HG03103 (cell line): ENCODE data around the gene PLA2G4F.

Source experiments
- ATAC-seq: cut with Tn5 transposase; IDR thresholded peaks from one replicate; pipeline ENCODE4 v1.9.1; 2021; ENCODE audit warnings: low read depth; ENCODE audit not compliant: unreplicated experiment

The PLA2G4F gene

DNA sequence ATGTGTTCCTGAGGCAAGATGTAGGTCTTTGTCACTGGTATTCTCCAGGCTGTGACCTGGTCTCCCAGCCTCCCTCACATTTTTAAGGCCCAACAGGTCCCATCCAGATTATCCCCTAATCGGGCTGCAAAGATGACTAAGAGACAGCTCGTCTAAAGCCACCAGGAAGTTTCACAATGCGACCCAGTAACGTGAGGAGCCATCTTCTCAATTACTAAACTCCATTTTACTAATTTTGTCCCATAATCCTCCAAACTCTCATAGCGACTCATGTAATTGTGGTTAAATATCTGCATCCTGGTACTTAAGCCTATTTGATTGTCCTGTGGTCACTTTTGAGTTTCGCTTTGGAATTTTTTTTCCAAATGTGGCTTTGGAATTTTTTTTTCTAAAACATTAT, 8.7 kb upstream of the PLA2G4F start:
- no peak for ATAC-seq

DNA sequence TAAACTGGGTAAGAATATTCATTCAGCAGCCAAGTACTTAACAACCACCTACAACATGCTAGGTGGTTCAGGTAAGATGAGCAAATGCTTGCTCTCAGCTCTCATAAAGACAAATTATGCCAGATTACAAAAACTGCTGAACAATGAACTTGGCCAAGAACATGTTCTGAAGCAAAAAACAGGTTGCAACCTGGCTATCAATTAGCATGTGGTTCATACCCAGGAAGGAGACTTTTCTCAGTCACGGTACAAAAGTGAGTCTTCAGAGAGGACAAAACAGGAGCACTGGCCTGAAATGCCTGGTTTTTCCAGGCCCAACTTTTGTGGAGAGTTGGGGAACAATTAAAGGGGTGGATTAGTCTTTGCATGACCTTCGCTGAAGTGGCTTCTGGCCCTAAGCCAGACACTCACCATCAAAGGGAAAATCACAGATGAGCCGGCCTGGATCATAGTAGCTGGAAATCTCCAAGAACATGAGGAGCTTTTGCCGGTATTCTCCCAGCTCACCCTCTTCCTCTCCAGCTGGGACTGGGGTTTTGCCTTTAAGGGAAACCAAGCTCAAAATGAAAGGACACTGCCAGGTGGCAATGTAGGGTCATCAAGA, 7.6 kb upstream of the PLA2G4F start:
- no peak for ATAC-seq

- no peak for ATAC-seq
Measured at GRCh38 chr15:42163291-42163690, 6.9 kb upstream of the PLA2G4F start.

- ATAC-seq = no peak
Measured at GRCh38 chr15:42160136-42160535, 3.7 kb upstream of the PLA2G4F start.

DNA sequence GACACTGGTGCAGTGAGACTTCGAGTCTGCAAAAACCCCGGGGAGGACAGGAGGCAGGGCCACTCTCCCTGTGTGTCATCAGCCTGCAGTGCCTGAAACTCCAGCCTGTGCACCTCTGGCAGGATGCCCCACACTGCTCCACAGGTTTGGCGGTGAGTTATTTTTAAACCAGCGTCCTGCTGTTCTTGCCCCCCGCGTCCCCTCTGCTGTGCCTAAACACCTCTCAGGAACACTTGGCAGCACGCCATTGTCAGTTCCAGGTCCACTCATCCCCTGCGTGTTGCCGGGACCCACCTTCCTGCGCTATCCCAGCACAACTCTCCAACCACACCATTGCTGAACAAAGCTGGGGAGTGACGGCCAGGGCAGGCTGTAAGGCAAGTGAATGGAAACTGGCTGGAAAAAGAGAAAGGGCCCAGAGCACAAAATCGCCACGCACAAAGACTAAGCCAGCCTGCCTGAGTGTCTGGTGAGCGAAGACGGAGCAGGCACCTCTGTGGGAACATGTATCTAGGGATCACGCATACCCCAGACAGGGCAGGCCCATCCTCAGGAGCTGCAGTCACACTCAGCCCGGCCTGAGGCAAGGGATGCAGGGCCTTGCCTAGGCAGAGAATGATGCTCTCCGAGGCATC, 3.1 kb upstream of the PLA2G4F start:
- ATAC-seq = no peak

DNA sequence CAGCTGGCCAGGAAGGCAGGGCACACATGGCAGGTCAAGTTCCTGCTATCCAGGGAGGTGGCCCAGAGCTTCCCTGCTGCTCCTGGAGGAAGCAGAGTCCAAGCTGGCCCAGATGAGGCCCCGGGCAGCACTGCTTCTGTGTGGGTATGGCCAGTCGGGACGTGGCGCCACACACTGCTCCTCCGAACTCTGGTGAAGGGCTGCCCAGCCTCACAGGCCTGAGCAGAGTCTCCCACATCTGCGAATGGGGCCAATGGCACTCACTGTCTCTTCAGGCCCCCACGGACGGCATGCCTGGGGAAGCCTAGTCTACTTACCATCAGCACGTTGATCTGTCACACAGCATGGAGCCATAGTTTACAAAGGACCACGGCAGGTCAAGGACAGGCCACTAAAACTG, 2.5 kb upstream of the PLA2G4F start:
- no peak for ATAC-seq

GRCh38 chr15:42157981-42158765, 1.7 kb upstream of the PLA2G4F start:
- no peak for ATAC-seq

GRCh38 chr15:42157381-42157780, 945 bp upstream of the PLA2G4F start:
- no peak for ATAC-seq

DNA sequence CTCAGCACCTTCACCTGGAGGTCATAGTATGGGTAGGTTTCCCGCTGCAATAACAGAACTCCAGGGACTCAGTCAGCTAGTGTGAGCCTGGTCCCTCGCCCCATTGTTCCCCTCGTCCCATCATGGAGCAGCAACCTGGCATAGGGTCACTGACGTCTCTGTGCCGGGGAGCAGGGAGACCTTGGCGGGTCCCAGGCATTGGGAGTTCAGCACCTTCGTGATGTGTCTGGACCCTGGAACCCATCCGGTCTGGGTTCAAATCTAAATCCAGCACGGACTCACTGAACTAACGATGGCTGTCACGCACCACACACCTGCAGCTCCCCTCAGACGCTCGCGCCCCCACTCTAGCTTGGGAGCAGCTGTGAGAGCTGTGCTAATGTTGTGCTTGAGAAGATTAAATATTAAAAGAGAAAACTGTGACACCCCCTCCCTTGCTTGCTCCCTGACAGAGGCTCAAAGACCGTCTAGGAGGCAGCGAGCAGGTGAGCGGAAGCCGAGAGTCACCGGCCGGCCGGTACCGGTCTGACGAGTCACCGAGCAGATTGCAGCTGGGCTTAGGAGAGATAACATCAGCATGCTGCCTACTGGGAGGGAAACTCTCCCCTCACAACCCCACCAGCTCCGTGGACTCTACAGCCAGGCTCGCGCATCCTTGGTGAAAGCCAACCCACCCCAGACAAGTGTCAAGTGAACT, 742 bp downstream of the PLA2G4F start:
- no peak for ATAC-seq

DNA sequence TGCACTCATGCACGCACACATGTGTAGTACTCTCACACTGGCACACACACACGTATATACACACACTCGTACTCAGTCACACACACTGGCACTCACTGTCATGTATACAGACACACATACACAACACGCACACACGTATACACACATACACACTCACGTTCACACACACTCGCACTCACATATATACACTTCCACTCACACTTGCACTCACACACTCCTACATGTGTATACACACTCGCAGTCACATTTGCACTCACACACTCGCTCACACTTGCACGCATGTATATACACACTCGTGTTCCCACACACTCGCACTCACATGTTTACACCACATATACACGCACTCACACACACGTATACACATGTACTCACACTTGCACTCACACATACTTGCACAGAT, 1.5 kb downstream of the PLA2G4F start:
- ATAC-seq = no peak

GRCh38 chr15:42154212-42154941, 2.1 kb downstream of the PLA2G4F start:
- no peak for ATAC-seq

DNA sequence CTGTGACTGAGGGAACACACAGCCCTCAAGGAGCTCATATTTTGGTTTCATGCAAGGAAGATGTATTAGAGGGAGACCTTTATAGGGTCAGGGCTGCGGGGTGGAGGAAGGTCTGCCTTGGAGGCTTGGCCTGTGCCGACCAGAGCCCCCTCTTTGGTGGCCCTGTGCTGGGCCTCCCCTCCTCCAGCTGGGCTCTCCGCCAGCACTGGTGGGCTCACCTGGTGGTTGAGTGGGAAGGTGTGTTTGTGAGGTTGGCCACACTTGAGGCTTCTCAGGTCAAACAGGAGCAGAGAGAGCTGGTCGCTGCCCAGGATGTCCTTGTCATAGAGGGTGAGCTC, 2.6 kb downstream of the PLA2G4F start:
- no peak for ATAC-seq

GRCh38 chr15:42152921-42153698, 3.3 kb downstream of the PLA2G4F start:
- ATAC-seq = no peak

DNA sequence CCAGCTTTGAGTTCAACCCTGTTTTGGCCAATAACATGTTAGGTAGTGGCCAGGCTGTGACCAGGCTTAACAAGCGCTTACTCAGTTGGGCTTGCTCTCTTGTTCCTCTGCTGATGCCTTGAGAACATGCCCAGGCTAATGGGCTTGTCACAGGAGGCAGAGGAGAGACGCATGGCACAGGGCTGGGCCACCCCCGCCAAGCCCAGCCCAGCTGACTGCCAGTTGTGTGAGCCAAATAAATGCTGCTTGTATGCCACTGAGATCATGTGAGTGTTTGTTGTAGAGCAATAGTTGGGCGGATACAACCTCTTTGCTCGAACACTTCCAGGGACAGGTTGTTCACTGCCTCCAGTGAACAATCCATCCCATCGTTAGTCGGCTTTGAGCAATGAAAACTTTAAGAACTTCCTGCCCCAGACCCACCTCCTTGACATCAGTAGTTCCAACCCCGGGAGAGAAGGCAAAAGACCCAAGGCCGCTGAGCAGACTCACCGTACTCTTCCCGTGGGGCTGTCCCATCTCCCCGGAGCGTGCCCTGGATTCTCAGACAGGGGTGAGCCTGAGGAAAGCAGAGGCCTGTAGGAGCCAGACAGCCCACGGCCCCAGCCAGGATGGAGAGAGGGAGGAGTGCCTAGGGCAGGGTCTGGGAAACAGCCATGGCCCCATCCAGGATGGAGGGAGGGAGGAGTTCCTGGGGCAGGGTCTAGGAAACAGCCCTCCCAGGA, 4.1 kb downstream of the PLA2G4F start:
- ATAC-seq = no peak

DNA sequence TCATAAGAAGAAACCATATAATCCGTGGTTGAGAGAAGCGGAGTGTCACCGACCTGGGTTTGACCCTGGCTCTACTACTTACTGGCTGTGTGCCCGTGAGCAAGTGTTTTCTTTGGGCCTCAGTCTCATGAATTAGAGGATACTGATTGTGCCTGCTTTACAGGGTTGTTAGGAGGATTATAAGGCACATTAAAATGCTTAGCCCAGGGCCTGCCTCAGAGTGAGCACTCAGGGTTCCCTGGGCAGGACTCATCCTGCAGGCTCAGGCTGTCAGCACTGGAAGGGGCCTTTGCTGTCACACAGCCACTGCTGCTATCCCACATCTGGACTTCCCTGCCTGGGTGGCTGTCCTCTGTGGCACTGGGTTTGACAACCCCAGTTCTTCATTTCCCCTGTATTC, 4.7 kb downstream of the PLA2G4F start:
- no peak for ATAC-seq

DNA sequence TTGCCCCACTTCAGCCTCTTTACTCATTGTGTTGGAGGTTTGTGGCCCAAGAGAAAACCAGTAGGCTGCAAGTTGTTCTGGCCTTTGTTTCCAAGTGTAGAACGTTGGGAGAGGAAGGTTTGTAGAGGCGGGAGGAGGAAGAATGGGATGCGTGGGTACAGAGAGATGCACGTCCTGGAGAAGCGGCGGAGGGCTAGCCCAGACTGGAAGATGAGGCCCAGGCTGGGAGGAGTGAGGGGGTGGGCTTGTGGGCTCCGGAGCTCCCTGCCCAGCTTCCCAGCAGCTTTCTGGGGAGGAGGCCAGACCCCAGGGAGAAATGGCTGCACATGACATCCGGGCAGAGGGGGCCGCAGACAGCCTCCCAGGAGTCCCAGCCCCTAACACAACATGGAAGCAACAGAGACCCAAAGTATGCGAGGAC, 5.3 kb downstream of the PLA2G4F start:
- no peak for ATAC-seq

DNA sequence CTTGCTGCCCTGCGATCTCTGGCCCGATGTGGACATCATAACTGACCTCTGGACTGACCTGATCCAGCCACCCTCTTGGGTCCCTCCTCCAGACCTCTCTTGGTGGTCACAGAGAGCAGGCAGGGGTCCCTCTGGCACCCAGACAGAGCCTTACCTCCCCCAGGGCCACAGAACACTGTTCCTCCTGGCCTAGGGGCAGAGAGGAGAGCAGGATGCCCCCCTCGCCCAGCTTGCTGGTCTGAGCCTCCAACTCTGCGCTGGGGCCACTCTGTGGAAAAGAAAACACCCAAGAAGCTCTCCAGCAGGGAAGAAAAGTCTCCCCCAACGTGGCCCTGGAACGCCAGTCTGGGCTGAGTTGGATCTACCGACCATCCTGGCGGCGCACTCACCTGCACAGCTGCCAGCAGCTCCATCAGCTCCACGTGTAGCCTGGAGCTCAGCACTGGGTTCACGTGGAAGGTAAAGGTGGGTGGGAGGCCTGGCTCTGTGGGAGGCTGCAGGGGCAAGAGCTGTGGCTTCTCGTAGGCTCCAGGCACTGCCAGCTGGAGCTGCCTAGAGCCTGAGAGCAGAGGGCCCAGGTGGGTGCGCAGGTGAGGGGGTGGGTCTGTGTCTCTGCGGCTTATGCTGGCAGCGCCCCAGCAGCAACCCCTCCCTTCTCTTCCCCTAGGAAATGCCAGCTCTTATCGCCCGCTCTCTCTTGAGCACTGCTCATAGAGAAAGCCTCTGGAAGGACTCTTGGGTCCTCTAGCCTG, 6.0 kb downstream of the PLA2G4F start:
- ATAC-seq = no peak

- ATAC-seq = no peak
Measured at GRCh38 chr15:42149493-42150218, 6.8 kb downstream of the PLA2G4F start.
